ENCODE data around the gene AICDA. TPM values are rescaled to one million over a fixed set of nuclear protein-coding genes. Genes with fewer than 3 reads are reported as not detected.

AICDA gene
- total RNA-seq, 1 donor from 2014 or later, result not detected

DNA sequence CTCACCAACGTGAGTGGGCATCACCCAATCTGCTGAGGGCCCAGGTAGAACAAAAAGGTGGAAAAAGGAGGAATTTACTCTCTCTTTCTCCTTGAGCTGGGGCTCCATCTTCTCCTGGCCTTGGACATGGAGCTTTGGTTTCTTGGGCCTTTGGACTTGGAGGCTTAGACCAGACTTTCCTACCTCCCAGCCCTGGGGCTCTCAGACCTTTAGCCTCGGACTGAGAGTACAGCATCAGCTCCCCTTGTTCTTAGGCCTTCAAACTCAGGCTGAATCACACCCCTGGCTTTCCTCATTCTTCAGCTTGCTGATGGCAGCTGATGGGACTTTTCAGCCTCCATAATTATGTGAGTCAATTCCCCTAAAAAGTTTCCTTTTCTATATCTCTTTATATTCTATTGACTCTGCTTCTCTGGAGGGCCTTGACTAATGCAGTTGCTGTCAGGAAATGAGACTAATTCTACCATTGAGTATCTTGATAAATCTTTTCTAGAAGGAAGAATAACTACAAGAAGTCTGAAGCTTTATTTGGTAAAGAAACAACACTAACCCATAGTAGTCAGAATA, 56.0 kb downstream of the AICDA start:
- H3K4me1 Mint-ChIP-seq (ENCODE audit: low read depth), result peaks cover 6% of the 10 kb centered on the region
- TF ChIP-seq, protein P1, sequence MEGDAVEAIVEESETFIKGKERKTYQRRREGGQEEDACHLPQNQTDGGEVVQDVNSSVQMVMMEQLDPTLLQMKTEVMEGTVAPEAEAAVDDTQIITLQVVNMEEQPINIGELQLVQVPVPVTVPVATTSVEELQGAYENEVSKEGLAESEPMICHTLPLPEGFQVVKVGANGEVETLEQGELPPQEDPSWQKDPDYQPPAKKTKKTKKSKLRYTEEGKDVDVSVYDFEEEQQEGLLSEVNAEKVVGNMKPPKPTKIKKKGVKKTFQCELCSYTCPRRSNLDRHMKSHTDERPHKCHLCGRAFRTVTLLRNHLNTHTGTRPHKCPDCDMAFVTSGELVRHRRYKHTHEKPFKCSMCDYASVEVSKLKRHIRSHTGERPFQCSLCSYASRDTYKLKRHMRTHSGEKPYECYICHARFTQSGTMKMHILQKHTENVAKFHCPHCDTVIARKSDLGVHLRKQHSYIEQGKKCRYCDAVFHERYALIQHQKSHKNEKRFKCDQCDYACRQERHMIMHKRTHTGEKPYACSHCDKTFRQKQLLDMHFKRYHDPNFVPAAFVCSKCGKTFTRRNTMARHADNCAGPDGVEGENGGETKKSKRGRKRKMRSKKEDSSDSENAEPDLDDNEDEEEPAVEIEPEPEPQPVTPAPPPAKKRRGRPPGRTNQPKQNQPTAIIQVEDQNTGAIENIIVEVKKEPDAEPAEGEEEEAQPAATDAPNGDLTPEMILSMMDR (IDR thresholded peaks at IDR 0.05), result no peak
- H3K27ac Mint-ChIP-seq (ENCODE audit: unreplicated experiment), result no peak overlapping the region
- H3K4me3 Mint-ChIP-seq (ENCODE audit: unreplicated experiment), result no peak overlapping the region
- H3K9me3 Mint-ChIP-seq (ENCODE audit: low read depth), result peaks cover under 1% of the 10 kb centered on the region
- no peaks in the 10 kb centered on the region for H3K36me3 Mint-ChIP-seq (ENCODE audit: low read depth)
- DNase-seq (ENCODE audit: low spot score), result no peak
- peaks cover 1% of the 10 kb centered on the region for H3K27me3 Mint-ChIP-seq (ENCODE audit: low read depth)

DNA sequence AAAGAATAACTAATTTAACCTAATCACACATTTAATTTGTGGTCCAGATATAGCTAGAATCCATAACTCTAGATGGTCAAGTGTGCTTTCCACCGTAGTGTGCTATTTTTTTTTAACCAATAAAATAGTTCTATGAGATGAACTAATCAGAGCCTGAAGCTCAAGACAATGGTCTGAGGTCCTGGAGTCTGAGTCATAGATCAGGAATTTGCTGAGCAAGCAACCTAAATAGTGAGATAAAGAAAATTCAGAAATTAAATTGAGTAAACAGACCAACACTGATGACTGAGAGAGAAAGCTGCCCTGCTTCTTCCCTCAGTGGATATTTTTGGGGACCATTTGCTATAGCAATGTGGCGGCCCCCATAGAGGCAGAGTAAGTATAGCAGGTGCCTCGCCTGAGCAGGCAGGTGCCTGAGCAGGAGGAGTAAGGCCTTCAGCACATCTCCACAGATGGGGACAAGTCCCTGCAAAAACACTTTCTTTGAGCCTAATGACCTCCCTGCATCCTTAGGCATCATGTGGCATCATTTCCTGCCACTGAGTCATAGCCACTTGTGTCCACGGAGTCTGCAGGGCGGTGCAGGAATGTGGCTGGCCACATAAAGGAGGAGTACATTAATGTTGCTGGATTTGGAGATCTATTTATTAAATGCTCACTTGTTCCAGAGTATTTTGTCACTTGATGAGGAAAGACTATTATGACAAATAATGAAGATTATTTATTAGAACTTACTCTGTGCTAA, 58.0 kb downstream of the AICDA start:
- H3K27ac Mint-ChIP-seq (ENCODE audit: unreplicated experiment), result no peak overlapping the region
- TF ChIP-seq, protein P1 (IDR thresholded peaks at IDR 0.05), result no peak
- H3K4me1 Mint-ChIP-seq (ENCODE audit: low read depth), result peaks cover 6% of the 10 kb centered on the region
- no peak for DNase-seq (ENCODE audit: low spot score)
- no peaks in the 10 kb centered on the region for H3K9me3 Mint-ChIP-seq (ENCODE audit: low read depth)
- no peaks in the 10 kb centered on the region for H3K36me3 Mint-ChIP-seq (ENCODE audit: low read depth)
- H3K27me3 Mint-ChIP-seq (ENCODE audit: low read depth), result no peaks in the 10 kb centered on the region
- H3K4me3 Mint-ChIP-seq (ENCODE audit: unreplicated experiment), result no peak overlapping the region

DNA sequence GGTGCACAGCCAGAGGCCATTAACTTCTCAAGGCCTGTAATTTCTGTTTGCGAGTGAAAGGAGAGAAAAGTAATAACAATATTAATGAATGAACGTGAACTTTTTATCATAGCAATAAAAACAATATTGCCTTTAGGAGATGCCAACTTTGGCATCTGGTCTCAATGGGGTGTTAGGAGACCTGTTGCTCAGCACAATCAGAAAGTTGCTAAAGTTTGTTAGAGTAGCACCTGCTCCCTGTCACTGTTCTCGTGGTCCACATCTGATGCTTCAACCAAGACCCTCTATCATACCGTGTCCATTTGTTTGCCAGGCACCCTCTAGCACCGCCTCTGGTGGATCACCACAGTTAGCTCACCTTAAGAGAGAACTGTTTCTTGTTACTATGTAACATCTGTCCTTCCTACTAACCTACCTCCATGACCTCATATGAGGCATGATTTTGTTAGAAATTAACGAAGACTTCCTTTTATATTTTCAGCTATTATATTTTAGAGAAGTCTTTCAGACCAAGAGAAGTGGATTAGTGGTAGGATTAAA, 59.5 kb downstream of the AICDA start:
- H3K27ac Mint-ChIP-seq (ENCODE audit: unreplicated experiment), result no peak overlapping the region
- H3K4me1 Mint-ChIP-seq (ENCODE audit: low read depth), result peaks cover 6% of the 10 kb centered on the region
- no peak for DNase-seq (ENCODE audit: low spot score)
- no peak overlapping the region for H3K4me3 Mint-ChIP-seq (ENCODE audit: unreplicated experiment)
- no peaks in the 10 kb centered on the region for H3K36me3 Mint-ChIP-seq (ENCODE audit: low read depth)
- TF ChIP-seq, protein P1 (IDR thresholded peaks at IDR 0.05), result no peak
- H3K27me3 Mint-ChIP-seq (ENCODE audit: low read depth), result peaks cover 2% of the 10 kb centered on the region
- H3K9me3 Mint-ChIP-seq (ENCODE audit: low read depth), result no peaks in the 10 kb centered on the region

Other genes starting within 250 kb of the AICDA start
- gene CLEC6A, start 156.9 kb downstream of the AICDA start, total RNA-seq, result not detected in 3 replicates
- gene CLEC4D, start 99.4 kb downstream of the AICDA start, total RNA-seq, result not detected in 3 replicates
- 0.90 TPM in 1 of 3 replicates, not detected in the others for gene CLEC4E, start 72.0 kb downstream of the AICDA start, total RNA-seq
- 16.2 to 40.2 TPM (median 38.0 TPM) in 3 replicates for gene MFAP5, start 50.0 kb upstream of the AICDA start, total RNA-seq
- gene RIMKLB, start 85.1 kb upstream of the AICDA start, total RNA-seq, result 42.6 to 55.9 TPM (median 45.4 TPM) in 3 replicates
- gene A2ML1, start 209.8 kb upstream of the AICDA start, total RNA-seq, result not detected in 3 replicates